GM12891 (cell line): ENCODE data around the gene PRKAR1B.

ENCODE experiments used
- DNase-seq: peaks from one replicate; pipeline ENCODE4 v3.0.0; 2011; ENCODE audit warnings: low spot score; ENCODE audit not compliant: insufficient read length
- FAIRE-seq: peaks from 2 replicates; lab custom pipeline; 2011; peaks lifted over from hg19 to GRCh38; lab: Jason Lieb, UNC
- PAX5 ChIP-seq: IDR thresholded peaks from 2 replicates; pipeline ENCODE4 v1.6.1; 2011; ENCODE audit warnings: low read length, moderate library complexity, mild to moderate bottlenecking; ENCODE audit not compliant: insufficient read depth, severe bottlenecking
- POLR2A ChIP-seq: IDR thresholded peaks from 2 replicates; pipeline ENCODE4 v1.6.1; 2011; ENCODE audit warnings: low read depth, low read length, control low read depth
- POLR2AphosphoS5 ChIP-seq: IDR thresholded peaks from 2 replicates; pipeline ENCODE4 v1.6.1; 2011; ENCODE audit warnings: low read depth, low read length, control low read depth
- POU2F2 ChIP-seq: IDR thresholded peaks from 2 replicates; pipeline ENCODE4 v1.6.1; 2011; ENCODE audit warnings: low read depth, mild to moderate bottlenecking, control low read depth, low read length, moderate library complexity
- SPI1 ChIP-seq: IDR thresholded peaks from 2 replicates; pipeline ENCODE4 v1.6.1; 2011; ENCODE audit warnings: low read depth, low read length, control low read depth
- TAF1 ChIP-seq: IDR thresholded peaks from 2 replicates; pipeline ENCODE4 v1.6.1; 2011; ENCODE audit warnings: low read depth, low read length, control low read depth

PRKAR1B gene

GRCh38 chr7:584122-584465 is 143.0 kb downstream of the PRKAR1B start:
- no peak for FAIRE-seq
- TF ChIP-seq PAX5: no peak
- TF ChIP-seq POU2F2: no peak
- no peak for TF ChIP-seq TAF1
- no peak for TF ChIP-seq POLR2A
- no peak for TF ChIP-seq POLR2AphosphoS5
- TF ChIP-seq SPI1: no peak
- no peak for DNase-seq

GRCh38 chr7:583410-584121 is 143.5 kb downstream of the PRKAR1B start:
- no peak for FAIRE-seq
- TF ChIP-seq PAX5 (no peak), POU2F2 (no peak), SPI1 (no peak), POLR2A (no peak), TAF1 (no peak), POLR2AphosphoS5 (no peak)
- DNase-seq: no peak

- TF ChIP-seq SPI1 (no peak), POLR2A (no peak), POU2F2 (no peak), POLR2AphosphoS5 (no peak), PAX5 (no peak)
- FAIRE-seq (no peak), DNase-seq (no peak)
These were observed 144.2 kb downstream of the PRKAR1B start for GRCh38 chr7:582931-583330.

GRCh38 chr7:582081-582835 is 144.8 kb downstream of the PRKAR1B start:
- TF ChIP-seq TAF1: no peak
- TF ChIP-seq PAX5: no peak
- no peak for TF ChIP-seq SPI1
- no peak for TF ChIP-seq POLR2A
- TF ChIP-seq POU2F2: no peak
- TF ChIP-seq POLR2AphosphoS5: no peak
- DNase-seq (no peak), FAIRE-seq (no peak)

GRCh38 chr7:578386-578785 is 148.7 kb downstream of the PRKAR1B start:
- TF ChIP-seq POLR2A (no peak), POLR2AphosphoS5 (no peak), SPI1 (no peak), POU2F2 (no peak), PAX5 (no peak)
- FAIRE-seq: no peak
- DNase-seq: no peak

- TF ChIP-seq PAX5 (no peak), SPI1 (no peak), POLR2AphosphoS5 (no peak), POLR2A (no peak)
- DNase-seq: no peak
- no peak for FAIRE-seq
These were observed 149.2 kb downstream of the PRKAR1B start for GRCh38 chr7:577741-578370.

- FAIRE-seq (no peak), DNase-seq (no peak)
These were observed 149.8 kb downstream of the PRKAR1B start for GRCh38 chr7:577278-577665.

GRCh38 chr7:576524-577277 is 150.4 kb downstream of the PRKAR1B start:
- DNase-seq: no peak
- no peak for FAIRE-seq
- TF ChIP-seq POU2F2 (no peak), TAF1 (no peak), PAX5 (no peak), SPI1 (no peak), POLR2A (no peak), POLR2AphosphoS5 (no peak)

More at GRCh38 chr7:577278-577665, 149.8 kb downstream of the PRKAR1B start:
- TF ChIP-seq PAX5 (no peak), POU2F2 (no peak), SPI1 (no peak), TAF1 (no peak), POLR2A (no peak)
